ENCODE measurements around the gene ENSA.
"Not testable (repeated sequence)": the region's sequence is repeated elsewhere in the genome, so short reads cannot be mapped to it uniquely, and the experiment has no call there.

The ENSA gene

DNA sequence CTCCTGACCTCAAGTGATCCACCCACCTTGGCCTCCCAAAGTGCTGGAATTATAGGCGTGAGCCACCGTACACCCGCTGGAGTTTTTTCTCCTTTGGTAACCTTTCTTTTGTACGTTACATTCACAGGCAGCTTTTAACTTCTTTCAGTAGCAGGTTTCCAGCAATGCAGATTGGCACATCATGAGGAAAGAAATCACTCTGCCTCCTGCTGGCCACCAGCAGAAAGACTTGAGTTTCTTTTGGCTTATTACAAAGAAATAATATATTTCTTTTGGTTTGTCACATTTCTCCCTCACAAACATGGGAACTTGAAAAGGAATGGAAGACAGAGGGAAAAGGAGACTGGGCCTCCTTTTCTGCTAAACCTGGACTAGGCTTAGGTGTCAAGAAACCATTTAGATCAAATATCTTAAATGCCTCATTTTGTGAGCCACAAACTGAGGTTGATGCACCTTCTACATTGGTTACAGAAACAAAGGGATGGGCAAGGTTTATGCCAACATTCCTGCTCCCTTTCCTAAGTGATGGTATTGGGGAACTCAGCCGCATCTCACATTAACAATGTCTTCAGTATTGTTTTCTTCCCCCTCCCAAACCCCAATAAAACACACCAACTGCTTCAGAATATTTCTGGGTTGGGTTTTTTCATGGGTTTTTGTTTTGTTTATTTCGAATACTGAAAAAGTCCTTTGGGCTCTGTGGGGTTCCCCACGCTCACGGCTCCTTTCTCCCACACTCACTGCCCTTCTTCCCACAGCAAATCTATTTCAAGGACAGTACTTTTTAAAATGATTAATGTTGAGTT lies 7.7 kb downstream of the ENSA start:
- DNase-seq (ENCODE audit: low read depth): peak; percentile 28

DNA sequence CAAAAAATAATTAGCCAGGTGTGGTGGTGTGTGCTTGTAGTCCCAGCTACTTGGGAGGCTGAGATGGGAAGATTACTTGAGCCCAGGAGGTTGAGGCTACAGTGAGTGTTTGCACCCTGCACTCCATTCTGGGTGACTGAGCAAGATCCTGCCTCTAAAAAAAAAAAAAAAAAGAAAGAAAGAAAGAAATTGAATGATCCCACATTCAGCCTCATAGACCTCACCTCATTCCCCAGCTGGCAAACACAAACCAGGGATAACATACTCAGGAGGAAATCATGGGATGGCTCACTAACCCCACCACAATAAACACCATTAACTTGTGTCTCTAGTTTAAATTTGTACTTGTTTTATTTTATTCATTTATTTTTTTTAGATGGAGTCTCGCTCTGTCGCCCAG lies 8.5 kb downstream of the ENSA start:
- no peak for DNase-seq (ENCODE audit: low read depth)

DNA sequence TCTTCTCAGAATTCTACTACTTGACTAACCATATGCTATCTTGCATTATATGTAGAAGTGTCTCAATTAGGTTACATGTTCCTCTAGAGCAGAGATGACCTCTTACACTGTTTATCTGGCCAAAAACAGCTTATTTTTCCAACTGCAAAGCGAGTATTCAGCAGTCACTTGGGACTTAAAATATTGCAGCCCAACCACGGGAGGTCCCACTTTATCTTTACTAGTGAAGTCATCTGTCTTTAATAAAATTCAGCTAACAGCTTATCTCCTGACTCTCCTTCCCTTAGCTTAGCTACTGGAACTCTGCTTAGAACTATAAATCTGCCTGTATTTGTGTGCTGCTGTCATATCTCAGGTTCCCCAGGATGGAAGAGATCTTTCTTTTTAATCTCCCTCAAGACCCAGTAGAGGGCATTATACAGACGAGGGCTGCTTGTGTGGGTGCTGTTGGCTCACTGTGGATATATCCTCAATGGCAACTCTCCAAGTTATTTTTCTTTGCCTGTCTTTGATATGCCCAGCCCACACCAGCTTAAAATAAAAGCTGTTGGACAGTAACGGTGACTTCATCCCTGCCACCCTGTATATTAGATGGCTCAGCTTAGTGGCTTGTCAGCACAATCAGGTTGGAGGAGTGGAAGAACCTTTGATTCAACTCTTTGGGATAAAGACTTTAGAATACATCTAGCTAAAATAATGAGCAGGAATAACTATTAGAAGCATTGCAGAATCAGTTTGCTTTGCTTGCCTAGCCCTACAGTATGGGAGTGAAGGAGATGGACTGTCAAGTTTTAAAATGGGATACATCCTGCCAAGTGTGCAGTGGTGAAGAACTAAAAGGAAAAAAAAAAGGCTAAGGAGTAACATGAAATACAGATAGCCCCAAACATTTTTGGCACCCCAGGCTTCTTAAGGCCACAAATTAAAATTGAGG lies 9.6 kb downstream of the ENSA start:
- no peak for DNase-seq (ENCODE audit: low read depth)

DNA sequence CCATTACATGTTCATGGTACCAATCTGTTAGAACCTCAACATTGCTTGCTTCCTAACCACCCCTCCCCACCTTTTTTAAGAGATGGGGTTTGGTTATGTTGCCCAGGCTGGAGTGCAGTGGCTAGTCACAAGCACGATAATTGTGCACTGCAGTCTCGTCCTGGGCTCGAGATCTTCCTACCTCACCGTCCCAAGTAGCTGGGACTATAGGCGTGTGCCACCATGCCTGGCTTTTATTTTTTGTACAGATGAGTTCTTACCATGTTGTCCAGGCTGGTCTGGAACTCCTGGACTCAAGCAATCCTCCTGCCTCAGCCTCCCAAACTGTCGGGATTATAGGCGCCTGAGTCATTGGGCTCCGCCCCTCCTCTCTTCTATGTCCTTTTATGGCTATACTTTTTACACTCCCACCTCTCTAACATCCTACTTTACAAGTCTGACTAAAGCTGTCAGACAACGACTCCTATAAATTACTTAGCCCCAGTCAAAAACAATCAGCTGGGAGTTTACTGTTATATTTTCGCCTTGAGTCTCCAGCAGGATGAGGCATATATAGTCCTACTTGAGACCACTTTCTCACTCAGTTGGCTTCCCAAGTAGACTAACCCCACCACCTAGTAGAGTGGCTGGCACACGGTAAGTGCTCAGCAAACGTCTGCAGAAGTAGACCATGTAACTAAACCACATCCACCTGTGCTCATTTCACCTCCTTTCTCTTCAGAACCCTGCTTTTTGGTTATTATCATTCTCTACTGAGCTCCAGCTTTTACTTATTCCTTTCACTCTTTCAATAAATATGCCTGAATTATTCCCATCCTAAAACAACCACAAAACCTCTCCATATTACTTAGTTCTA lies 13.8 kb downstream of the ENSA start:
- DNase-seq (ENCODE audit: low read depth): no peak

- DNase-seq (ENCODE audit: low read depth): peak; percentile 58
Observed at GRCh38 chr1:150613061-150613920, 16.1 kb downstream of the ENSA start.

DNA sequence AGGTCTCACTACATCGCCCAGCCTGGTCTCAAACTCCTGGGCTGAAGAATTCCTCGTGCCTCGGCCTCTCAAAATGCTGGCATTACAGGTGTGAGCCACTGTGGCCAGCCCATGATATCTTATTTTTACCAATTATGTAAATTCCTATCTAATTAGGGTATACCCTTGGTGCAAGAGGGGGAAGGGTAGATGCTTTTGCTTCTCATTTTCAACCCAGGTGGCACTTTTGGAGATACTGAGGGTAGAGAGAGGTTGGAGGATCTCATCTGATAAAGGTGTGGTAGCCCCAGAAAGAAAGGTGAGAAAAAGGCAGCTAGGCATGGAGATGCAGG lies 17.4 kb downstream of the ENSA start:
- no peak for DNase-seq (ENCODE audit: low read depth)

DNA sequence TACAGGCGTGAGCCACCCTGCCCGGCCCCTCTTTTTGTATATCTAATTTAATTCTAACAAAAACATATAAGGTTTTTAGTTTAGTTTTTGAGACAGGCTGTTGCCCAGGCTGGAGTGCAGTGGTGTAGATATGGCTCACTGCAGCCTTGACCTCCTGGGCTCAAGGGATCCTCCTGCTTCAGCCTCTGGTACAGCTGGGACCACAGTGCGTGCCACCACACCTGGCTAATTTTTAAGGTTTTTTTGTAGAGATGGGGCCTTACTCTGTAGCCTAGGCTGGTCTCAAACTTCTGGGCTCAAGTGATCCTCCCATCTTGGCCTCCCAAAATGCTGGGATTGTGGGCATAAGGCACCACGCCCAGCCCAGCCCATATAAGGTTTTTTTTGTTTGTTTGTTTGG lies 18.8 kb downstream of the ENSA start:
- no peak for DNase-seq (ENCODE audit: low read depth)

- DNase-seq (ENCODE audit: low read depth): no peak
Observed at GRCh38 chr1:150609732-150610131, 19.7 kb downstream of the ENSA start.

- DNase-seq (ENCODE audit: low read depth): no peak
Observed at GRCh38 chr1:150606463-150607142, 22.8 kb downstream of the ENSA start.

GRCh38 chr1:150605451-150605731 lies 24.0 kb downstream of the ENSA start:
- DNase-seq (ENCODE audit: low read depth): not testable (repeated sequence)

GRCh38 chr1:150604226-150604588 lies 25.2 kb downstream of the ENSA start:
- DNase-seq (ENCODE audit: low read depth): no peak

- no peak for DNase-seq (ENCODE audit: low read depth)
Observed at GRCh38 chr1:150603711-150604110, 25.7 kb downstream of the ENSA start.

DNA sequence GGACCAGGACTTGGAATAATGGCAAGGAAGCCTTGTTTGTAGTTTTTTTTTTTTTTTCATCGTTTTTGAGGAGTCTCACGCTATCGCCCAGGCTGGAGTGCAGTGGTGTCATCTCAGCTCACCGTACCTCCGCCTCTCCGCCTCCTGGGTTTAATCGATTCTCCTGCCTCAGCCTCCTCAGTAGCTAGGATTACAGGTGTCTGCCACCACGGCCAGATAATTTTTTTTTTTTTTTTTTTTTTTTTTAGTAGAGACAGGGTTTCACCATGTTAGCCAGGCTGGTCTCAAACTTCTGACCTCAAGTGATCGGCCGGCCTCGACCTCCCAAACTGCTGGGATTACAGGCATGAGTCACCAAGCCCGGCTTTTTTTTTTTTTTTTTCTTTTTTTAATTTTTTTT lies 27.0 kb downstream of the ENSA start:
- not testable (repeated sequence) for DNase-seq (ENCODE audit: low read depth)

GRCh38 chr1:150601540-150601939 lies 27.9 kb downstream of the ENSA start:
- DNase-seq (ENCODE audit: low read depth): no peak

- not testable (repeated sequence) for DNase-seq (ENCODE audit: low read depth)
Observed at GRCh38 chr1:150598346-150598745, 31.1 kb downstream of the ENSA start.

DNA sequence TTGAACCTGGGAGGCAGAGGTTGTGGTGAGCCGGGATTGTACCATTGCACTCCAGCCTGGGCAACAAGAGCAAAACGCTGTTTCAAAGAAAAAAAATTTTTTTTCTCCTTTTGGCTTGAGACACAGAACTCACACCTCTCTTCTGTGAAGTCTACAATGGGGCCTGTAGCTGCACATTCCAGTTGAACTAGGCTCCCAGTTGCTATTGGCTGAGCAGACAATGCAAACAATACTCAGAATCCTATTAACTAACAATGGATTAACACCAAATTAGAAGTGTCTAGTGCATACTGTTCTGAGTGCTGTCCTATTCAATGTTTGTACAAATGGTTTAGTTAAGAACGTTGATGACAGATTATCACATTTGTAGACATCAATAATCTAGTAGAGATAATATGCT lies 32.4 kb downstream of the ENSA start:
- no peak for DNase-seq (ENCODE audit: low read depth)

GRCh38 chr1:150596095-150596892 lies 33.1 kb downstream of the ENSA start:
- no peak for DNase-seq (ENCODE audit: low read depth)

DNA sequence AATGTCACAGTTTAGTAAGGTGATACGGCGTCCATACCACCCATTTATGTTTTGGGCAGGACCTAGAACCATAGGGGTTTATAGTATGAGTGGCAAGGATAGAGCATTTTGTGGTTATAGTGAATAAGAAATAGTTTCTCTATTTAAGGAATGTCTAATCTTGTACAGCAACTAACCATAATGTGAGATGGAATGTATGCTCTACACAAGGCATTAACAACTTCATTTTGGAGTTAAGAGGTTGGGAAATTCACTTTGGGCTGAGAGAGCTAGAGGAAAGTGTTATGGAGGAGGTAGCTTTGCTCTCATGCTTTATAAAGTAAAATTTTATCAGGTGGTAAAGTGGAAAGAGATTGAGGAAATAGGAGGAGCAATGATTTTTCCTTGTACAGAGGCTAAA lies 47.0 kb downstream of the ENSA start:
- no peak for DNase-seq (ENCODE audit: low read depth)

- DNase-seq (ENCODE audit: low read depth): not testable (repeated sequence)
Observed at GRCh38 chr1:150581962-150582361, 47.5 kb downstream of the ENSA start.

DNA sequence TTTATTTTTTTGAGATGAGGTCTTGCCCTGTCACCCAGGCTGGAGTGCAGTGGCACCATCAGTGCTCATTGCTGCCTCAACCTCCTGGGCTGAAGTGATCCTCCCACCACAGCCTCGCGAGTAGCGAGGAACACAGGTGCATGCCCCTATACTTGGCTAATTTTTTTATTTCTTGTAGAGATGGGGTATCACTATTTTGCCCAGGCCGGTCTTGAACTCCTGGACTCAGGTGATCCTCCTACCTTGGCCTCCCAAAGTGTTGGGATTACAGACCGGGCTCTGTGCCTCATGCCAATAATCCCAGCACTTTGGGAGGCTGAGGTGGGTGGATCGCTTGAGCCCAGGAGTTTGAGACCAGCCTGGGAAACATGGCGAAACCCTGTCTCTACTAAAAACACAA lies 48.0 kb downstream of the ENSA start:
- not testable (repeated sequence) for DNase-seq (ENCODE audit: low read depth)
